HG02610 (cell line): ENCODE measurements around the gene ATP5F1E.
A peak's percentile ranks its signal among the peaks of the same experiment; 100 is the strongest.
"Not testable (repeated sequence)": the region's sequence is repeated elsewhere in the genome, so short reads cannot be mapped to it uniquely, and the experiment has no call there.

ENCODE experiments used
- ATAC-seq: cut with Tn5 transposase; IDR thresholded peaks from one replicate; pipeline ENCODE4 v1.9.1; 2021; ENCODE audit warnings: mild to moderate bottlenecking, moderate library complexity; ENCODE audit not compliant: unreplicated experiment

The ATP5F1E gene

DNA sequence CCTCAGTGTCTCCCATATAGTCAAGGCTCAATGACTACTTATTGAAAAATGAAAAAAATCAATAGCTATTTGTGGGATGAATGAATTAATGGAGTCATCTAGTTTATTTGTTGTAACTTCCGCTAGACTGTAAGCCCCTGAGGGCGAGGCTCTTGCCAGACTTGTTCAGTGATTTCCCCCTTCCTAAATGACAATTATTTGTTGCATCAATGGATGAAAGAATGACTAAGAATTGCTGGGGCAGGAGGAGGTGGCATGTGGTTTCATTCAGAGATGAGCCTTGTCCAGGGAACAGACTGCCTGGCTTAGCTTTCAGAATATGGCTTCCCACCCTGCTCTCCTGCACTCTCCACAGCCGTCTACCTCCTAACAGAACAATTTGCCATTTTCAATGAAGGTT lies 11.6 kb upstream of the ATP5F1E start:
- ATAC-seq: no peak

DNA sequence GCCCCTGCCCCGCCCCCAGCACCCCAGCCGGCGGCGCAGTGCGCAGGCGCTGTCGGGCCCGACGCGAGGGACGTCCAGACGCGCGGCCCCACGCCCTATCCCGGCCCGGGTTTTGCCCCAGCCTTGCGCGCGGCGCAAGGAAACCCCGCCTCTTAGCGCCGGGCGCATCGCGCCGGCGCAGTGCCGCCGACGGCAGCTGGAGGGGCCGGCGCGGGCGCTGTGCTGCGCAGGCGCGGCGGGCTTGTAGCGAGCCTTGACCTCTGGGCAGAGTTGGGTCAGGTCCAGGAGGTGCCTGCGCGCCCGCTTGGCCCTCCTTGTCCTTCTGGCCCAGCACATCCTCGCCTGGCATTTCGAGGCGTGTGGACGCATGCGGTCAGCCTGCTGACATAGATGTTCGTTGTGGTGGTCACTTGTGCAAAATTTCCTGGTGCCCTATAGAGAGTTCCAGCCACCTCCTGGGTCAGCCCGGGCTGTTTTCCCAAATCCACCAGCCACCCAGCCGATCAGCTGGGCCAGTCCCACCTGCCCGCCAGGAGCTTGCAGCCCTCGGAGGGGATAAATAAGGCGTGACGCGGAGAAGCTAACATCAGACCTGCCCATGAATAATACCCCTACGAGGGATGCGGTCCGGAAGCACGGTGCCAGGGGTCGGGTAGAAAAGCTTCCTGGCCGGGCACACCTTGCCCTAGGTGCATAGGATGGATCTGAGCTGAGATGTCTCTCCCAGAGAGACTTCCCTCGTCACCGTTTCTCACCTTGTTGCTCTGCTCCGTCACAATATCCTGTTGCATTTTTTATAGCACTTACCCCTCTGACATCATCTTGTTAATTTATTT lies 10.9 kb upstream of the ATP5F1E start:
- ATAC-seq: peak; percentile 95

DNA sequence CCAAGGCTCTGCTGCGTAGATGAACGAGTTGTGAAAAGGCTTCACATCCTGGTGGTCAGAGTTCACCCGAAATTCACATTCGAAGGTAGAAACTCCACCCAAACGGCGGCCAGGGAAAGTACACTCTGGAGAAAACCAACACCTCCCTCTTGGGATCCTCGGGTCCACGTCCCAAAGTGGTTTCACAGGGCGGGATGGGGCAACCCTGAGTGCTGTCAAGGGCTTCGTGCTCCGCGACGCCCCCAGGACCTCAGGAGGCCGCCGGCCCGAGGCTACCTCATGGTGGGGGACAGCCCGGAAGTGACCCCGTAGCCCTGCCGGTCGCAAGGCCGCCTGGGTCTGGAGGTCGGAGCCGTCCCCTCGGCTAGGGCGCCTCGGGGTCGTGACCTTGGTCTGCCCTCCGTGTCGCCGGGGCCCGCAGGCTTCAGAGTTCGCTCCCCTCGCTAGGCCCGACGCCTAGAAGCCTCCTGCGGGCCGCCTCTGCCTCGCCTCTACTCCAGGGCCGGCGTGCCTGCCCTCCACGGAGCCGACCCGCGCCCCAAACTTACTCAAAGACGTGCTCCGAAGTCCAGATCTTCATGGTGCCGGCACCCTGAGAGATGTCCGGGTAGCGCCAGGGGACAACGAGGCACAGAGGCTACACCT lies 10.1 kb upstream of the ATP5F1E start, which contains the start of gene PRELID3B:
PRELID3B (minus strand) TSS at position 636 of the 645 bp plus-strand sequence; CDS start at position 580, 56 bp downstream.
- ATAC-seq: peak; percentile 22

DNA sequence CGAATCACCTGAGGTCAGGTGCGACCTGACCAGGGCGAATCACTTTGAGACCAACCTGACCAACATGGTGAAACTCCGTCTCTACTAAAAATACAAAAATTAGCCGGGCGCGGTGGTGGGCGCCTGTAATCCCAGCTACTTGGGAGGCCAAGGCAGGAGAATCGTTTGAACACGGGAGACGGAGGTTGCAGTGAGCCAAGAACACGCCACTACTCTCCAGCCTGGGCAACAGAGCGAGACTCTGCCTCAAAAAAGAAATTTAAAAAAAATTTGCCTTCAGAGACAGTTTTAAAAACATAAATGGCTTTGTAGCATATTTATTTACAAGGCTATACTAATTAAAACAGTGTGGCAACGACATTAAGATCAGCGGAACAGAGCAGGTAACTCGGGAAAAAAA lies 9.4 kb upstream of the ATP5F1E start:
- not testable (repeated sequence) for ATAC-seq

DNA sequence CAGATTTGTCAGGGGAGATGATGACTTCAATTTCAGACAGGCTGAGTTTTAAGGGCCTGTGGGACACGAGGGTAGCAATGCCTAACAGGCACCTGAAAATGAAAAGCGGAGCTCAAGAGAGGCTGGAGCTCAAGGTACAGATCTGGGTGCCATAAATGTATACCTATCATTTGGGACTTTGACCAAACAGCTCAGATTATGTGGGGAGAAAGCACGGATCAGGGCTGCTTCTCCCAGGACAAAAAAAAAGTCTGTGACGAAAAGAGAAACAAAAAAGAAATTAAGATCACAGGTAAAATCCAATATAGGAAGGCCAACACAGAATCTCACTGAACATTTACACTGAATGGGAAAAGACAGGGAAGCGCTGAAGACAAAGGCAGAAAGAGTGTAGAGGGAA lies 8.5 kb upstream of the ATP5F1E start:
- ATAC-seq: no peak

DNA sequence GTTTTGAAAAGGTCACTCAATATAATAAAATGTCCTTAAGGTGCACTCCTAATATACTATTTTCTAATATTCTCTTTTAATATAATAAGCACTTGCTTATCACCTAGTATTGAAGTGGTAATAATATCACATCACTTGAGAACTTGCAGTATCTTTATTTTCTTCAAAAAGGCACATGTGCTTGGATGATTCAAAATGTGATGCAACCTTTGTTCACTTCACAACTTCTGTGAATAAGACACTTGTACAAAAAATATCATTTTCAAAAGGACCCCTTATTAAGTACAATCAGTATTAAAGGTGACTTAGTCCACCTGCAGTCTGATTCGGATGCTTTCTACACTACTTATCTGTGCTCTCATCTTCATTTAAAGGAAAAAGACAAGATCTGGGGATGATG lies 7.1 kb upstream of the ATP5F1E start:
- no peak for ATAC-seq

DNA sequence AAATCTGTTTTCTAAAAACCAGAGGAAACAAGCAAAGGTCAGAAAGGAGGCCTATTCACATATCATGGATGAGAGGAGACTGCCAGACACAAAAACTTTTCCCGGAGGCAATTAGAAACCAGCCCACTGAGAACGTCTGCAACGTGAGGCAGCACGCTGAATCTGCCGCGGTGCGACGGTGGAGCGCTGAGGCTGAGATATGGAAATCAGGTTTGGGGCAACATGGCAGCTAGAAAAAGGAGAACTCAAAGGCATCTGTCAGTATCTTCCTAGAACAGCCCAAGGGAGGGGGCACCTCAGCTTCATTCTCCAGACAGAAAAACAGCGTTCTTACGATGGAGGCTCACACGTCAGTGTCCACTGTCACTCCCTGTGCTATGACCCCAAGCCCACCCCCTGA lies 5.3 kb upstream of the ATP5F1E start:
- ATAC-seq: no peak

DNA sequence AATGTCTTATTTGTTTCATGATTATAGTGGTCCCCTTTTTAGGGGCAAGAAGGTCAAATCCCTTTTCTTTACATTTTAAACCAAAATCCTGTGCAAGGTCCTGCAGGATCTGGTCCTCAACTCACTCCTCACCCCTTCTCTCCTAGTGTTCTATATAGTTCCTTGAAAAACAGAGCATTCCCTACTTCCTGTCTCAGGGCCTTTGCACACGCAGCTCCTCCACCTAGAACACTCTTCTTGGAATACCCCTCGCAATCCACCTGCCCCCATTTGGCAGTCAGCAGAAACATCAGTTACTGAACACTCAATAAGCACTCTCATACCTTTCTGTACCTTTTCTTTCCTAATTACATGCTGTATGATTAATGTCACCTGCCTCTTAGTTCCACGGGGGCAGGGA lies 3.2 kb upstream of the ATP5F1E start:
- ATAC-seq: no peak

DNA sequence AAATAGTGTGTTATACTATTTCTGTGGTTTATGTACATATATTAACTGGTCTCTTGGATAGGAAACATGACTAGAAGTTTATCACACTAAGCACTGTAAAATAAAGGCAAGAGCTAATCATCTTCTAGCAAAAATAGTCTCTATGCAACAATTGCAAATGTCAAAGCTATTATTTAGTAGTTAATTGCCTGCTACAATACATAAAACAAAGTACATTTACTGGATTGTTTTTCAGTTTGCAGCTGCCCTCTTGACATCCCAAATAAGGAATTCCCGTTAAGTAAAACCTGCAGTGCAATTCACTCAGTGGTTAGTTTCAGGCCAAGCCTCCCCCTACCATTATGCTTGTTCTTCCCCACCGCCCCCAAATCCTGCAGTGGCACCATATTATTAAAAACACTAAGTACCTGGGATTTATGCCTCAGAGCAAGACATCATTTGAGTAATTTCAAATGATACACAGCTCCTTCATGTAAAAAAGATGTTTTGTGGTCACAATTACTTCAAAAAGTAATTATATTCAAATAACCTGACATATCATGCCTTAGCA lies 1.6 kb upstream of the ATP5F1E start:
- no peak for ATAC-seq

DNA sequence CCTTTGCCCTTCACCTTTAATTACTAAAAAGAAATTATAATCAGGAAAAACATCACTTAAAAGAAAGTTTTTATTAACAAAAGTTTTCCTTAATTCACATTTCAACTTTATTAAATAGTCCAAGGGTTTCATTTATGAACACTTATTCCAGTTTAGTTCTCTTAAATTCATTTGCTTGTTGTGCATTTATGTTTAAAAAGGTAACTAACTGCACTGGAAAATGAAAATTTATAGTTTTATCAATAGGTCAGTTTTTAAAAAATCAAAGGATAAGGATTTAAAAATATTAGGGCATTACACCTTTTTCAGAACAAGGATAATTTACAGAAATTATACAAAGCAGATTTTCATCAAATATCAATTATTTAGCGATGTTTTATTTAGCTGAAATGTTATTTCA lies 958 bp upstream of the ATP5F1E start:
- no peak for ATAC-seq

DNA sequence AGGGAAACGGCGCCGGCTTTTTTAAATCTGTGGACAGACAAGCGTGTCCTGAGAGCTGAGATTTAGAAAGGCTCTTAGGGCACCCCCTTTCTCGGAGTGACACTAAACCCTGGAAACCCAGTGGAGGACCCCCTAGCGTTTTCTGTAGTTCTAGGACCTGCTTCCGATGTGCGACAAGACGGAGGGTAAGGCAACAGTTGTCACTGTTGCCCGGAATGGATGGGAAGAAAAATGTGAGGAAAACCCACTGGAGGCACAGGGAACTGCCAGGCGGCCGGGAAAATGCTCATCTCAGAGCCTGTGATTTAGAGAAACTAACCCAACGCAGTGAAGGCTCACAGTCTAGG lies 551 bp upstream of the ATP5F1E start:
- ATAC-seq: no peak

DNA sequence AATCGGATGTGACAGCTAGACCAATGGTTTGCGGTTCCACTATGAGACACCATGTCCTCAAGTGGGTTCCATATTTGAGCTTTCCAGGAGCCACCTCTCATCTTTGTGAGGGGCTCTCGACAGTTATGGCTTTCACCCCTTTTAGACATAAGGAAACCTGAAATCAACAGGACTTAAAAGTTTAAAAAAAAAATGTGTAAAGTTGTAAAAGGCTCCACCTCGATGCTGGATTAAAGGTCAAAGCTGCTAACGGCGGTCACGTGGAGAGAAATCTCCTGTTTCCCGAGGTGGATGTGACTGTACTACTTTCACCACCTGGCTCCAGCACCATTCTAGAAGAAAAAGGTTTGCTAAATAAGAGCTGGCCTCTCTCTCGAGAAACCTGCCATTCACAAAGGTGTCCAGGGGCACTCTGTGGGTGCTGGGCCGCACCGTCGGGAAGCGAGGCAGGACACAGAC lies 542 bp downstream of the ATP5F1E start:
- ATAC-seq: no peak

DNA sequence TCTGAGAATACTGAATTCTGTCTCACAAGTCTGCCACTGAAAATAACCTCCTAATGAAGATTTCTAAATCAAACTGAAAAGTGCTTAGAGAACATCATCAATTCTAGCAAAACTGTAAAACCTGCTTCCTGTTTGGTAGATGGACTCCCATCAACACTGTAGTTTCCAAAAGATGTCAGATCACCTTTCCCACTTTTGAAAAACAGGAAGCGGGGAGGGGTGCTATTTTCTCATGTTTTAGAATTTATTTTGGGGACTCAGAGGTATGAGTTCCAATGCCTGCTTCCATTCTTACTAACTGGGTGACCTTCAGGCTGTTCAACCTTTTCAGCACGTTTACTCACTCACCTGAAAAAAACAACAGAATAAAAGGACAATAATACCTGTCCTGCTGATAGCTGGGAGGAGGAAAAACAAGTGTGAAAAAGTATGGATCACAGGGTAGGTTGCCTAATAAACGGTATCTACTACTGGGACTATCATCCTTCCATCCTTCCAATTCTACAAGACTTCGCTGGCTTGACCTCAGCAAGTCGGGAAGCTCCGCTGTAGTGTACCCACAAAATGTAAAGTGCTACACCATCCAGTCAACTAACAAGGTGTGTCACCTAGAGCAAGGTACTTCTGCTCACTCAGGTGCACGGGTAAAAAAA lies 1.1 kb downstream of the ATP5F1E start:
- ATAC-seq: no peak

DNA sequence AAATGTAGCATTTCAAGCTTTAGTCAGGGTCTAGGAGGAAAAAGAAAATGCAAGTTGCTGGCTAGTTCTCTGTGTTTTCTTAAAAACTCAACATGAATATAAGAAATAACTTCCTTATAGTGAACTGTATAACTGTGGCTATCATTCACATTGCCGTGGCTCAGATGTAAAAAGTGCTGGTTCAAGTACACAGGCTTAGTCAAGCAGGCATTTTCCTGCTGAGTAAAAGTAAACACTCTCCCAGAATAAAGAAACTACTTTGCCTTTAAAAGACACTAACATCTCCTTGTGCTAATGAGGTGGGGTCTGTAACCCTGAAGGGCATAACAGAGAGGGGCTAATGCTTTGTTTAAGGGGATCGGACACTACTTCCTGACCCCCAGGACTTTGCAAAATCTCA lies 3.3 kb downstream of the ATP5F1E start:
- ATAC-seq: no peak

DNA sequence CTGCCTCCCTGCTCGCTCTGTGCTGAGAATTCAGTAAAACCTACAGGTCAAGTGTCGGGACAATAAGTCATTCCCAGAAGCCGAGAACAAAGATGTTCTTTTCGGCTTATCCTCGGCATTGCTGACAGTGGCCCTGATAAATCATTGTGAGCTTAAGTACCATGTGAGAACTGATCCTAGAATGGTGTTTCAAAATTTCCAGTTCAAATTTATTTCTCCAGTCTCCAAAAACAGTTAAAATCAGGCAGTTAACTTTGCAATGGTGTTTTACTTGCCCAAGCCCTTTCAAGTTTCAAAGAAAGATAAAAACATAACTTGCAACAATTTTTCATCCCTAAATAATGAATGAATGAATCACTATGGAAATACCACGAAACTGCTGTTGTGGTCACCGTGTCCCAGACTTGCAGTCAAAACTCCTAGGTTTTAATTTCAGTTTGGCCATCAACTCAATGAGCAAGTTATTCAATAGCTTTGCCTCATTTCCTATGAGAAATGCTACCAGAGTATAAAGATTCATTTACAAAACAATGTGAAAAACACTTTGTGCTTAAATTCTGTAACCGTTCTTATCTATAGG lies 4.3 kb downstream of the ATP5F1E start:
- ATAC-seq: no peak

DNA sequence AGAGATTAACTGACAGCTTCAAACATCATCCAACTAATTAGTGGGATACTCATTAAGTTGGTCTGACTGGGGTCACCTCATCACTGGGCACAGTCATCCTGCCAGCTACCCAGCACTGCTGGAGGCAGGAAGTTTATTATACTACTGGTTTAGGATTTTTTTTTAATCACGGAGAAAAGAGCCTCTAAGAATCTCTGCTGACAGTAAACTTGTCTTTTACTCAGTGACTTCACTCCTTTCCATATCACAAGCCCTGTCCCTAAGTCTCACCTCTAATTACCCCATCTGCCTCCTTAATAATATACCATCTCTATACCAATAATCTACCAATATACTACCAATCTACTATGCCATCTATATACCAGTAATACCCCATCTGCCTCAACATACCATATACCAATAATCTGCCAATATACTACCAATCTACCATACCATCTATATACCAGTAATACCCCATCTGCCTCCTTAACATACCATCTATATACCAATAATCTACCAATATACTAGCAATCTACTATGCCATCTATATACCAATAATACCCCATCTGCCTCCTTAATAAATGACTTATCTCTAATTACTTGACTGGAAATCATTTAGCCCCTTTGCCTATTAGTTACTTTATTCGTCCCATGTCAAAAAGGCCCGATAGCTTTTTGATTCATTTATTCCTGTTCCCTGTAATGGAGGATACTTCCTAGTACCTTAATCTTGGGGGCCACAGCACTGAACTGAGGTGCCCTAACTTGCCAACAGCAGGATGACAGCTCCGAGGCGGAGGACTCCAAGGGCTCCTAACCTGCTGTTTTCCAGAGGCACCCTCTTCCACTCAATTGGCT lies 5.0 kb downstream of the ATP5F1E start:
- no peak for ATAC-seq

DNA sequence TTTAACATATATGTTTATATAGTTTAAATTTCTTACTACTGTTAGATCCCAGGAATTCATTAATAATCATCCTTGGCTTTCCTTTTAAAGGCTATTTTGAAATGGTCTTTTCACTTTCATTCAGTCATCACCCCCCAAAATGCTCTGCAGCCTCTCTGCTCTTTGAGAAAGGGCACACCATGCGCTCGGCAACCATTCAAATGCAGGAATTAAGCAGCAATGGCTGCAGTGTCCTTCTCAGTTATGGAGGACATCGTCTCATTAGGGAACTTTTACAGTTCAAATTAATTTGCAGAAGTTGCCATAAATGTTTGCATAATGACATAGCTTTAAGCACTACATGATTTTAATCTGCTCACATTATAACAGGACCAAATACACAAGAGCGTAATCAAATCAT lies 6.6 kb downstream of the ATP5F1E start:
- no peak for ATAC-seq

DNA sequence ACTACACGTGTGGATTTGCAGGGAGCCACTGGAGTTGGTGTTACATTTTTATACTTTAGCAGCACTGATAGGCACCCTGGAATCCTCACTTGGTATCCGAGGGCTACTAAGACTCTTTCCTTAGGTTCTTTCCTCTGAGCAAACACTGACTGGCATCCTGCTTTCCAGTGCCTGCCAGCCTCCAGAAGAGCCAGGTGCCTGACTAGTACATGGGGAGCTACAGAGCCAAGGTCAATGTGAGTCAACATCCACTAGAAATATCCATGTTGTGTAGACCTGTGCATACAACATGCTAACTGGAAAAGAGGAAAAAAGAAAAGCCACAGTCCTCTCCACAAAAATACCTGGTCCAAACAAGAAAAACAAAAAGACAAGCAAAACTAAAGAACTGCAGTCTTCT lies 7.0 kb downstream of the ATP5F1E start:
- ATAC-seq: no peak

DNA sequence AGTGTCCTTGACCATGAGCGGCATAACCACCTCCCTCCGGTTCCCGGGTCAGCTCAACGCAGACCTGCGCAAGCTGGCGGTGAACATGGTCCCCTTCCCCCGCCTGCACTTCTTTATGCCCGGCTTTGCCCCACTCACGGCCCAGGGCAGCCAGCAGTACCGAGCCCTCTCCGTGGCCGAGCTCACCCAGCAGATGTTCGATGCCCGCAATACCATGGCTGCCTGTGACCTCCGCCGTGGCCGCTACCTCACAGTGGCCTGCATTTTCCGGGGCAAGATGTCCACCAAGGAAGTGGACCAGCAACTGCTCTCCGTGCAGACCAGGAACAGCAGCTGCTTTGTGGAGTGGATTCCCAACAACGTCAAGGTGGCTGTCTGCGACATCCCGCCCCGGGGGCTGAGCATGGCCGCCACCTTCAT lies 8.0 kb downstream of the ATP5F1E start:
- no peak for ATAC-seq

DNA sequence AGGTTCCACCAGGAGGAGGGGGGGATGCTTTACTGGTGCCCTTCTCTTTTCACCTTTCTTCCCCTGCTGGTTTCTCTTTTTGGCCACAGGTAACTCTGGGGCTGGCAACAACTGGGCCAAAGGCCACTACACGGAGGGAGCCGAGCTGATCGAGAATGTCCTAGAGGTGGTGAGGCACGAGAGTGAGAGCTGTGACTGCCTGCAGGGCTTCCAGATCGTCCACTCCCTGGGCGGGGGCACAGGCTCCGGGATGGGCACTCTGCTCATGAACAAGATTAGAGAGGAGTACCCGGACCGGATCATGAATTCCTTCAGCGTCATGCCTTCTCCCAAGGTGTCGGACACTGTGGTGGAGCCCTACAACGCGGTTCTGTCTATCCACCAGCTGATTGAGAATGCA lies 8.5 kb downstream of the ATP5F1E start:
- no peak for ATAC-seq
